Measurements from ENCODE around the gene EIF5A2. TPM values are rescaled to one million over a fixed set of nuclear protein-coding genes. Genes with fewer than 3 reads are reported as not detected.

Gene EIF5A2
- total RNA-seq, 1 experiment from 2014 or later = 16.1 TPM

DNA sequence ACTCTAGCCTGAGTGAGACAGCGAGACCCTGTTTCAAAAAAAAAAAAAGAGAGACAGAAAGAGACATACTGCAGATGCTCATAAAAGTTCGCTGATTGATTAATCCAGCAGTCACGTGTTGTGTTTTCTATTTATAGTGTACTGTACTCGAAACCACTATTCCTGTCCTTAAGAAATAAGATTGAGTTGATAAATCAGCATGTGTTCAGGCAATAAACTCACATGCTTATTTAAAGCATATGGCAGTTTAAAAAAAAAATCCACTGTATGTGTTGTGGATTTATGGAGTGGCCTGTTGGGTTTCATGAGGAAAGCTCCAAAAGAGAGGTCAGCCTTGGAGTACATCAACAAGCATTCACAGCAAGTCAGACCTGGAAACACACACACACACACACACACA, 56.1 kb downstream of the EIF5A2 start:
- H3K36me3 Mint-ChIP-seq (ENCODE audit: insufficient read depth, unreplicated experiment) = no peaks in the 10 kb centered on the region
- TF ChIP-seq, protein P1, sequence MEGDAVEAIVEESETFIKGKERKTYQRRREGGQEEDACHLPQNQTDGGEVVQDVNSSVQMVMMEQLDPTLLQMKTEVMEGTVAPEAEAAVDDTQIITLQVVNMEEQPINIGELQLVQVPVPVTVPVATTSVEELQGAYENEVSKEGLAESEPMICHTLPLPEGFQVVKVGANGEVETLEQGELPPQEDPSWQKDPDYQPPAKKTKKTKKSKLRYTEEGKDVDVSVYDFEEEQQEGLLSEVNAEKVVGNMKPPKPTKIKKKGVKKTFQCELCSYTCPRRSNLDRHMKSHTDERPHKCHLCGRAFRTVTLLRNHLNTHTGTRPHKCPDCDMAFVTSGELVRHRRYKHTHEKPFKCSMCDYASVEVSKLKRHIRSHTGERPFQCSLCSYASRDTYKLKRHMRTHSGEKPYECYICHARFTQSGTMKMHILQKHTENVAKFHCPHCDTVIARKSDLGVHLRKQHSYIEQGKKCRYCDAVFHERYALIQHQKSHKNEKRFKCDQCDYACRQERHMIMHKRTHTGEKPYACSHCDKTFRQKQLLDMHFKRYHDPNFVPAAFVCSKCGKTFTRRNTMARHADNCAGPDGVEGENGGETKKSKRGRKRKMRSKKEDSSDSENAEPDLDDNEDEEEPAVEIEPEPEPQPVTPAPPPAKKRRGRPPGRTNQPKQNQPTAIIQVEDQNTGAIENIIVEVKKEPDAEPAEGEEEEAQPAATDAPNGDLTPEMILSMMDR (IDR thresholded peaks at IDR 0.05; ENCODE audit: insufficient read depth in 1 of 2, low read depth in 1 of 2, low read length in 1 of 2, severe bottlenecking in 1 of 2, unreplicated experiment in 1 of 2) = no peak
- CTCF ChIA-PET = no interaction called here
- H3K4me1 Mint-ChIP-seq (ENCODE audit: low read depth, unreplicated experiment) = no peaks in the 10 kb centered on the region
- Histone ChIP-seq H3K36me3 (ENCODE audit: control insufficient read depth, insufficient read depth, low read length) (no peaks in the 10 kb centered on the region), H3K9me3 (no peaks in the 10 kb centered on the region), H3K4me1 (no peaks in the 10 kb centered on the region), H3K4me3 (ENCODE audit: low read depth, low read length) (no peak overlapping the region), H3K27me3 (replicated peaks; ENCODE audit: control insufficient read depth, insufficient read depth, low read length) (no peaks in the 10 kb centered on the region)
- POLR2A ChIA-PET = interaction anchor here (0.6 kb wide), 1 partner anchor 33 kb away, joined by 7 read pairs; no protein-coding TSS in a partner anchor
- no peak for DNase-seq
- BruUV-seq (replicated peaks) = no TSS peak
- intact Hi-C loops (cut with micrococcal nuclease; ENCODE audit: unreplicated experiment) = no loop called here
- H3K27ac Mint-ChIP-seq (ENCODE audit: unreplicated experiment) = no peak overlapping the region
- no peaks in the 10 kb centered on the region for H3K27me3 Mint-ChIP-seq (ENCODE audit: insufficient read depth, unreplicated experiment)
- H3K4me3 Mint-ChIP-seq (ENCODE audit: unreplicated experiment) = no peak overlapping the region
- H3K9me3 Mint-ChIP-seq (ENCODE audit: unreplicated experiment) = no peaks in the 10 kb centered on the region

DNA sequence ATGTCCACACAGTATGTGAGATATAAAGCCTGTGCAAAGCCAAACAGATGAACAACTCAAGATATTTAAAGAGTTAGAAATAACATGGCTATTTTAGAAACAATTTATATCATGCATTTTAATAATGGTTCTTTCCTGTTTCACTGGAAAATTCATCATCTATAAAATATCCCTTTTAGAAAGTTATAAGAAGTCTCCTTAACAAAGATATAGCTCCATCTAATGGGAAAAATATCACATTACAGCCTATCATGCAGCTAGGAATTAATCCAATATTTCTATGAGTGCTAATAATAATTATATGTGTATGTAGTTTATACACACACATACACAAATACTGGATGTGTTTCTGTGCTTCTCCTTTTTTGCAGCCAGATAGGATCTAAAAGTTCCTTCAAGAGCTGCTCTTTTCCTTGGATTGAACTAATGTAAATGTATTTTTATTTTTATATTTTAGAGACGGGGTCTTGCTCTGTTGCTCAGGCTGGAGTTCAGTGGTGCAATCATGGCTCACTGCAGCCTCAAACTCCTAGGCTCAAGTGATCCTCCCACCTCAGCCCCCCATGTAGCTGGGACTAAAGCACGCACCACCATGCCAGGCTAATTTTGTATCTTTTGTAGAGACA, 60.0 kb downstream of the EIF5A2 start:
- Mint-ChIP-seq H3K27ac (ENCODE audit: unreplicated experiment) (no peak overlapping the region), H3K9me3 (ENCODE audit: unreplicated experiment) (no peaks in the 10 kb centered on the region), H3K27me3 (ENCODE audit: insufficient read depth, unreplicated experiment) (peaks cover 4% of the 10 kb centered on the region), H3K36me3 (ENCODE audit: insufficient read depth, unreplicated experiment) (no peaks in the 10 kb centered on the region), H3K4me3 (ENCODE audit: unreplicated experiment) (no peak overlapping the region), H3K4me1 (ENCODE audit: low read depth, unreplicated experiment) (no peaks in the 10 kb centered on the region)
- Histone ChIP-seq H3K4me1 (no peaks in the 10 kb centered on the region), H3K9me3 (no peaks in the 10 kb centered on the region), H3K27me3 (replicated peaks; ENCODE audit: control insufficient read depth, insufficient read depth, low read length) (no peaks in the 10 kb centered on the region), H3K4me3 (ENCODE audit: low read depth, low read length) (no peak overlapping the region), H3K36me3 (ENCODE audit: control insufficient read depth, insufficient read depth, low read length) (no peaks in the 10 kb centered on the region)
- no TSS peak for BruUV-seq (replicated peaks)
- ChIA-PET POLR2A (no interaction called here), CTCF (interaction anchor here (0.6 to 1.1 kb wide), 8 partner anchors 8 to 437 kb away, joined by 3 to 8 read pairs (median 4); no protein-coding TSS in a partner anchor)
- no peak for DNase-seq
- TF ChIP-seq, protein P1 (IDR thresholded peaks at IDR 0.05; ENCODE audit: insufficient read depth in 1 of 2, low read depth in 1 of 2, low read length in 1 of 2, severe bottlenecking in 1 of 2, unreplicated experiment in 1 of 2) = peak; percentile 10 to 28
- intact Hi-C loops (cut with micrococcal nuclease; ENCODE audit: unreplicated experiment) = loop anchor here (1.0 kb wide), 1 partner anchor 434 kb away; no protein-coding TSS in a partner anchor

DNA sequence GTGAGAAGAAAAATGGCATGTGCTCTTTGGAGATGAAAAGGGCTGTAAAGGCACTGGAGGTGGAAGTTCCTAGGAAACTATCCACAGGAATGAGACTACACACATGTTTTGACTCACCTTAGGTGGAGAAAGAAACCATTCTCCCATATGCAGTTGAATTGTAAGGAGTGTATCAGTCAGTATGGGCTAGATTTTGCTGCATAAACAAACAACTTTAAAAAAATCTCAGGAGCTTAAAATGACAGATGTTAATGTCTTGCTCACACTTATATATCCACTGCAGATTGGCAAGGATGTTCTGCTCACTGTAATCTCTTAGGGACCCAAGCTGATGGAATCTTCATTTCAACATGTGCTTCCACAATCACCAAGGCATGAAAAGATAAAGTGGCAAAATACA, 64.1 kb downstream of the EIF5A2 start:
- no peaks in the 10 kb centered on the region for H3K9me3 ChIP-seq
- H3K4me1 ChIP-seq = no peaks in the 10 kb centered on the region
- Mint-ChIP-seq H3K27me3 (ENCODE audit: insufficient read depth, unreplicated experiment) (peaks cover 12% of the 10 kb centered on the region), H3K36me3 (ENCODE audit: insufficient read depth, unreplicated experiment) (no peaks in the 10 kb centered on the region), H3K9me3 (ENCODE audit: unreplicated experiment) (no peaks in the 10 kb centered on the region), H3K4me1 (ENCODE audit: low read depth, unreplicated experiment) (no peaks in the 10 kb centered on the region), H3K4me3 (ENCODE audit: unreplicated experiment) (no peak overlapping the region), H3K27ac (ENCODE audit: unreplicated experiment) (no peak overlapping the region)
- no peaks in the 10 kb centered on the region for H3K27me3 ChIP-seq (replicated peaks; ENCODE audit: control insufficient read depth, insufficient read depth, low read length)
- POLR2A ChIA-PET = no interaction called here
- no peak overlapping the region for H3K4me3 ChIP-seq (ENCODE audit: low read depth, low read length)
- H3K36me3 ChIP-seq (ENCODE audit: control insufficient read depth, insufficient read depth, low read length) = no peaks in the 10 kb centered on the region
- BruUV-seq (replicated peaks) = no TSS peak
- intact Hi-C loops (cut with micrococcal nuclease; ENCODE audit: unreplicated experiment) = no loop called here
- CTCF ChIA-PET = no interaction called here
- no peak for DNase-seq
- TF ChIP-seq, protein P1 (IDR thresholded peaks at IDR 0.05; ENCODE audit: insufficient read depth in 1 of 2, low read depth in 1 of 2, low read length in 1 of 2, severe bottlenecking in 1 of 2, unreplicated experiment in 1 of 2) = no peak

Measured in Caco-2 (cell line).